HepG2 (cell line): ENCODE results near the gene ATG16L2. TPM values are rescaled to one million over a fixed set of nuclear protein-coding genes. Genes with fewer than 3 reads are reported as not detected.

Experiments used
- ATAC-seq: fragments of 200-7000 bp; cut with Tn5 transposase; 3 replicates; pipeline ENCODE4 v1.9.1; 2020; ENCODE audit warnings: mild to moderate bottlenecking, moderate library complexity
- BruUV-seq: library from RNA; stranded (reverse); fragments of 400-500 nt; replicated peaks from 2 replicates; lab custom pipeline; 2021; lab: Mats Ljungman, UMichigan
- CTCF ChIA-PET: fragments of 300-600 bp; formaldehyde crosslinking; extraction: SDS; loops from one replicate; lab custom pipeline; 2021; ENCODE audit warnings: low total read pairs, inconsistent platforms, low intra/inter-chr PET ratio; lab: Yijun Ruan, JAX
- POLR2A ChIA-PET: fragments of 350-600 bp; sonication (Branson Sonifier 250); formaldehyde crosslinking; loops from one replicate; lab custom pipeline; 2020; ENCODE audit warnings: antibody characterized with exemption, inconsistent platforms; lab: Yijun Ruan, JAX
- DNase-seq: peaks from one replicate; pipeline ENCODE4 v3.0.0-alpha.2; 2015; ENCODE audit warnings: low spot score
- FAIRE-seq: peaks from 3 replicates; lab custom pipeline; 2011; peaks lifted over from hg19 to GRCh38; lab: Jason Lieb, UNC
- H2AFZ ChIP-seq: one replicate; pipeline ENCODE4 v1.6.1; 2011; ENCODE audit warnings: low read length, inconsistent platforms
- H3K27ac ChIP-seq: fragments of 300-600 bp; 3 replicates; pipeline ENCODE4 v1.8.0; 2011; ENCODE audit warnings: mixed run types, mild to moderate bottlenecking, mixed read lengths, low read length, inconsistent platforms; ENCODE audit not compliant: insufficient read depth; ENCODE audit errors: extremely low read length
- H3K27me3 ChIP-seq, 2 experiments: fragments of 200-600 bp in 1 of 2; 2 replicates in 1 of 2; 3 replicates in 1 of 2; pipeline versions ENCODE4 v1.6.0 to v1.8.0; 2011; ENCODE audit warnings: low read length in 2 of 2, mild to moderate bottlenecking in 2 of 2, moderate library complexity in 2 of 2, inconsistent platforms in 1 of 2; ENCODE audit not compliant: insufficient read depth in 2 of 2, control insufficient read depth in 1 of 2
- H3K36me3 ChIP-seq, 2 experiments: fragments of 200-600 bp in 1 of 2; replicated peaks in 1 of 2; 2 replicates in 1 of 2; 3 replicates in 1 of 2; pipeline versions ENCODE4 v1.5.1 to v1.8.0; 2011; ENCODE audit warnings: low read length in 2 of 2, inconsistent platforms in 1 of 2; ENCODE audit not compliant: insufficient read depth in 2 of 2, control insufficient read depth in 1 of 2
- H3K4me1 ChIP-seq: 2 replicates; pipeline ENCODE4 v1.5.1; 2012; ENCODE audit warnings: low read length, inconsistent platforms; ENCODE audit not compliant: insufficient read depth
- H3K4me2 ChIP-seq: 2 replicates; pipeline ENCODE4 v1.6.0; 2011; ENCODE audit warnings: low read depth, low read length, inconsistent platforms
- H3K4me3 ChIP-seq, 3 experiments: fragments of 200-600 bp in 1 of 3; sonication (generic), shearing (Covaris generic) in 1 of 3; replicated peaks in 1 of 3; 2 replicates each; pipeline ENCODE4 v1.5.1; 2011 to 2016; ENCODE audit warnings: low read length in 3 of 3, inconsistent platforms in 2 of 3, low read depth in 2 of 3, mild to moderate bottlenecking in 2 of 3, control low read depth in 1 of 3, mixed read lengths in 1 of 3; ENCODE audit not compliant: insufficient read depth in 1 of 3
- H3K79me2 ChIP-seq: one replicate; pipeline ENCODE4 v1.6.1; 2011; ENCODE audit warnings: low read length, inconsistent platforms; ENCODE audit not compliant: insufficient read depth
- H3K9ac ChIP-seq: 2 replicates; pipeline ENCODE4 v1.6.0; 2011; ENCODE audit warnings: mild to moderate bottlenecking, low read depth, low read length, inconsistent platforms; ENCODE audit not compliant: insufficient read depth
- H3K9me3 ChIP-seq: 2 replicates; pipeline ENCODE4 v1.5.1; 2012; ENCODE audit warnings: mild to moderate bottlenecking, low read length
- H4K20me1 ChIP-seq: 2 replicates; pipeline ENCODE4 v1.6.0; 2011; ENCODE audit warnings: inconsistent platforms, mild to moderate bottlenecking, low read length, moderate library complexity; ENCODE audit not compliant: insufficient read depth
- ETV6 ChIP-seq: sonication (generic); formaldehyde crosslinking; conservative IDR thresholded peaks from 2 replicates; pipeline ENCODE4 v1.4.0; 2020; ENCODE audit warnings: missing genetic modification reagents
- MTA3 ChIP-seq: sonication (generic); formaldehyde crosslinking; IDR thresholded peaks from 2 replicates; pipeline ENCODE4 v1.4.0; 2020; ENCODE audit warnings: missing genetic modification reagents
- NPAS2 ChIP-seq: sonication (generic); formaldehyde crosslinking; IDR thresholded peaks from 2 replicates; pipeline ENCODE4 v1.8.0; 2022; ENCODE audit warnings: mild to moderate bottlenecking, missing genetic modification reagents, borderline replicate concordance
- POLR2A ChIP-seq, 2 experiments: IDR thresholded peaks; 2 replicates each; pipeline ENCODE4 v1.6.1; 2011; ENCODE audit warnings: low read depth in 2 of 2, low read length in 2 of 2, mild to moderate bottlenecking in 1 of 2, moderate library complexity in 1 of 2; ENCODE audit not compliant: insufficient read depth in 1 of 2
- POLR2G ChIP-seq: fragments of 200-400 bp; formaldehyde crosslinking; IDR thresholded peaks from 2 replicates; pipeline ENCODE4 v1.6.1; 2018; ENCODE audit warnings: mild to moderate bottlenecking, low read depth, low read length, moderate library complexity
- SNAPC2 ChIP-seq: sonication (generic); formaldehyde crosslinking; IDR thresholded peaks from 2 replicates; pipeline ENCODE4 v1.8.1; 2022; ENCODE audit warnings: mild to moderate bottlenecking, missing genetic modification reagents
- ZNF720 ChIP-seq: sonication (generic); formaldehyde crosslinking; IDR thresholded peaks from 2 replicates; pipeline ENCODE4 v1.4.0; 2020; ENCODE audit warnings: missing genetic modification reagents
- ZNF746 ChIP-seq: sonication (generic); formaldehyde crosslinking; IDR thresholded peaks from 2 replicates; pipeline ENCODE4 v1.8.0; 2022; ENCODE audit warnings: mild to moderate bottlenecking, missing genetic modification reagents
- ZNF841 ChIP-seq: sonication (generic); formaldehyde crosslinking; IDR thresholded peaks from 2 replicates; pipeline ENCODE4 v1.8.1; 2023; ENCODE audit warnings: missing genetic modification reagents, borderline replicate concordance
- WGBS: methylation state at CpG from one replicate; pipeline ENCODE4 v1.1.6; 2017; ENCODE audit warnings: low lambda C conversion rate; 5-methylcytosine and 5-hydroxymethylcytosine counted together
- in situ Hi-C: cut with HindIII; loops from 2 replicates; pipeline ENCODE4 v1.10.0; 2017; ENCODE audit warnings: low pct_unique_long_range_greater_than_20kb; ENCODE audit not compliant: extremely low pct_ligation_motif_present
- intact Hi-C: fragments of 100-400 bp; cut with micrococcal nuclease; formaldehyde crosslinking; loops from one replicate; pipeline ENCODE4 v1.10.0; 2022; ENCODE audit not compliant: unreplicated experiment
- polyA plus RNA-seq, 8 experiments: library from polyadenylated mRNA; depleted of rRNA in 3 of 8; stranded (reverse) in 7 of 8; unstranded in 1 of 8; fragments of >200 nt; fragmentation: Illumina TruSeq in 4 of 8; extraction: Trizol in 4 of 8; gene quantifications; 2 replicates each; pipeline versions ENCODE4 v1.2.1 to v1.2.3, GENCODE V29; 2011 to 2016; ENCODE audit warnings: low read depth in 4 of 8, missing spikeins in 1 of 8, mixed read lengths in 1 of 8; ENCODE audit not compliant: insufficient read depth in 1 of 8
- total RNA-seq, 5 experiments: library from RNA; depleted of rRNA; stranded (reverse); fragments of >200 nt; fragmentation: Illumina TruSeq; extraction: Trizol; gene quantifications; 2 replicates each; pipeline ENCODE4 v1.2.3, GENCODE V29; 2016; ENCODE audit warnings: low read depth in 1 of 5
- TF ChIP-seq, protein P1 (sequence below): sonication (generic); formaldehyde crosslinking; IDR thresholded peaks from 2 replicates; pipeline ENCODE4 v1.5.0; 2020; ENCODE audit warnings: missing genetic modification reagents, mild to moderate bottlenecking, borderline replicate concordance
- TF ChIP-seq, protein P2 (sequence below): sonication (generic); formaldehyde crosslinking; IDR thresholded peaks from 2 replicates; pipeline ENCODE4 v1.5.1; 2020; ENCODE audit warnings: mild to moderate bottlenecking, moderate library complexity, missing genetic modification reagents

Gene ATG16L2
- total and polyA plus RNA-seq, 2 of the 13 experiments (the other 11 are each of a cell fraction or from before 2014, with no cell fraction given) = 6.2 to 14.8 TPM

DNA sequence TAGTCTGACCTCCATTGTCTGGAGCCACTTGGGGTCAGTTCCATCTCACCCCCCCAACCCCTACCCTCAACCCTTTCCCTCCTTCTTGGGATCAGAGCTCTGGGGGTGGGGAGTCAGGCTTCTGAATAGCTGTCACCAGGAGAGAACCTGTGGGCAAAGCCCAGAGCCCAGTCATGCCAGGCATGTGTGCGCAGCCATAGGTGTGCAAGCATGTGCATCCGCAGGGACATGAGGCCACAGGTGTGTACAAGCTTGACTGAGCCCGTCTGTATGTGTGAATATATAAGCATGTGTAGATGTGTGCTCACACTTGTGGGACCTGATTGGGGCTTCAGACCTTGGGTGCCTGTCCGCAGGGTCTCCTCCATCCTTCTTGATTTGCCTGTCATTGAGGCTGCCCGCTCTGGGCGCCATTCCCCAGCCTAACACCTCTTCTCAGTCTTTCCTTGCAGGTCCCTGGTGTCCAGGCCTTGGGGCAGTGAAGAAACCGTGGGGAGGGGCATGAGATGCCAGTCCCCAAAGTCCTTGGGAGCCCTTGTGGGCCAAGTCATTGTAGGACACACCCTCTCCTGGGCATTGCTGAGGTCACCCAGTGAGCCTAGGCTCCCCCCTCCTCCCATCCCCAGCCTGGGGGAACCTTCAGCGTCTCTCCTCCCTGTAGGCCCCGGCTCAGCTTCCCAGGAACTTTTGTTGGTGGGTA, 9.0 kb downstream of the ATG16L2 start (continued):
- TF ChIP-seq SNAPC2 (CRISPR knock-in tag) (no peak), ETV6 (CRISPR knock-in tag) (no peak), MTA3 (no peak), NPAS2 (CRISPR knock-in tag) (no peak), ZNF841 (CRISPR knock-in tag) (no peak), ZNF746 (no peak), ZNF720 (CRISPR knock-in tag) (no peak), POLR2G (0 out of 2 replicates have a peak, but pooled peaks have one; percentile 6), POLR2A (IDR thresholded peaks at IDR 0.05; ENCODE audit: insufficient read depth in 1 of 2, low read depth in 2 of 2, low read length in 2 of 2) (peak in 1 of 2 experiments; percentile 44; a peak in 1 of 4 replicates)
- TF ChIP-seq, protein P1, sequence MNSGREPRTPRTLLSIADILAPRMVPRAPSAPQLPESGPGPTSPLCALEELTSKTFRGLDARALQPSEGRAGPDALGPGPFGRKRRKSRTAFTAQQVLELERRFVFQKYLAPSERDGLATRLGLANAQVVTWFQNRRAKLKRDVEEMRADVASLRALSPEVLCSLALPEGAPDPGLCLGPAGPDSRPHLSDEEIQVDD (CRISPR knock-in tag) = no peak

DNA sequence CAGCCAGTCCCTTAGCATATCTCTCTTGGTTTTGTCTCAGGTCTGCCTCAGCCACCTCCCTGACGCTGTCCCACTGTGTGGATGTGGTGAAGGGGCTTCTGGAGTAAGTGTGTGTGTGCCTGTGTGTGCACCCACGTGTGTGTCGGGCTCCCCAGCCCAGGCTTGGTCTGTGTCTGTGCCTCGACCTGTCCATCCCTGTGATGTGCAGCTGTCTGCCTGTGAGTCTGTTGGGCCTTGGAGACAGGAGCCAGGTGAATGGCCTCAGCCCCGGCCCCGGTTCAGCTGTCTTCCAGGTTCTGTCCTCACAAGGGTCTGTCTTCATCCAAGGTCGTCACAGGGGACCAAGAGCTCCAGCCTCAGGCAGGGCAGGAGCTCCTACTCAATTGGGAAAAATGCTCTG, 9.8 kb downstream of the ATG16L2 start:
- H3K4me3 ChIP-seq = no peak overlapping the region
- ChIA-PET POLR2A (interaction anchor here (1.5 kb wide), 1 partner anchor 11 kb away, joined by 3 read pairs; no protein-coding TSS in a partner anchor), CTCF (no interaction called here)
- no peaks in the 10 kb centered on the region for H4K20me1 ChIP-seq
- no TSS peak for BruUV-seq
- WGBS = no CpG with 5 or more reads among the region's 7 CpGs
- in situ Hi-C loops = no loop called here
- H3K36me3 ChIP-seq = no peaks in the 10 kb centered on the region; a peak in 1 of 5 replicates
- no peak for DNase-seq
- H3K9me3 ChIP-seq = no peaks in the 10 kb centered on the region
- no peak overlapping the region for H2AFZ ChIP-seq
- no peak overlapping the region for H3K27ac ChIP-seq
- H3K79me2 ChIP-seq = no peaks in the 10 kb centered on the region
- TF ChIP-seq POLR2G = 0 out of 2 replicates have a peak, but pooled peaks have one; percentile 10
- TF ChIP-seq, protein P2, sequence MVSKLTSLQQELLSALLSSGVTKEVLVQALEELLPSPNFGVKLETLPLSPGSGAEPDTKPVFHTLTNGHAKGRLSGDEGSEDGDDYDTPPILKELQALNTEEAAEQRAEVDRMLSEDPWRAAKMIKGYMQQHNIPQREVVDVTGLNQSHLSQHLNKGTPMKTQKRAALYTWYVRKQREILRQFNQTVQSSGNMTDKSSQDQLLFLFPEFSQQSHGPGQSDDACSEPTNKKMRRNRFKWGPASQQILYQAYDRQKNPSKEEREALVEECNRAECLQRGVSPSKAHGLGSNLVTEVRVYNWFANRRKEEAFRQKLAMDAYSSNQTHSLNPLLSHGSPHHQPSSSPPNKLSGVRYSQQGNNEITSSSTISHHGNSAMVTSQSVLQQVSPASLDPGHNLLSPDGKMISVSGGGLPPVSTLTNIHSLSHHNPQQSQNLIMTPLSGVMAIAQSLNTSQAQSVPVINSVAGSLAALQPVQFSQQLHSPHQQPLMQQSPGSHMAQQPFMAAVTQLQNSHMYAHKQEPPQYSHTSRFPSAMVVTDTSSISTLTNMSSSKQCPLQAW (CRISPR knock-in tag) = no peak
- peaks cover 25% of the 10 kb centered on the region for H3K4me1 ChIP-seq
- no peak for FAIRE-seq
- no peak for ATAC-seq
- no peak overlapping the region for H3K9ac ChIP-seq
- intact Hi-C loops = no loop called here
- H3K4me2 ChIP-seq = no peak overlapping the region
- H3K27me3 ChIP-seq = no peaks in the 10 kb centered on the region
